Fibroblast of mammary gland (primary cell): ENCODE results near the gene ZSCAN9.

ENCODE experiments used
- DNase-seq: peaks from one replicate; pipeline ENCODE4 v3.0.0-alpha.2; 2010; ENCODE audit warnings: low read depth
- H3K4me3 ChIP-seq: 2 replicates; pipeline ENCODE4 v1.5.1; 2011; ENCODE audit warnings: low read depth, mild to moderate bottlenecking, low read length, moderate library complexity; ENCODE audit not compliant: control insufficient read depth
- CTCF ChIP-seq: conservative IDR thresholded peaks from 2 replicates; pipeline ENCODE4 v1.5.1; 2011; ENCODE audit warnings: low read depth, low read length, inconsistent platforms; ENCODE audit not compliant: control insufficient read depth, insufficient read depth

Gene ZSCAN9

GRCh38 chr6:28266563-28266961, 41.5 kb downstream of the ZSCAN9 start:
- H3K4me3 ChIP-seq, result peak overlapping the region; percentile 81
- no peak for DNase-seq
- no peak for TF ChIP-seq CTCF

GRCh38 chr6:28266962-28267694, 42.1 kb downstream of the ZSCAN9 start, which contains the start of gene ZSCAN26:
Gene ZSCAN26, plus strand, starts transcription at chr6:28267143. Its CDS starts 4,777 bp downstream, at chr6:28271920.
- DNase-seq, result peak; percentile 91
- TF ChIP-seq CTCF, result no peak
- H3K4me3 ChIP-seq, result peak within 1 kb of the TSS; percentile 81

- DNase-seq, result no peak
- H3K4me3 ChIP-seq, result peak overlapping the region; percentile 81
- TF ChIP-seq CTCF, result no peak
Measured at GRCh38 chr6:28267695-28268059, 42.6 kb downstream of the ZSCAN9 start.

- no peak for TF ChIP-seq CTCF
- no peak overlapping the region for H3K4me3 ChIP-seq
- peak; percentile 95 for DNase-seq
Measured at GRCh38 chr6:28269492-28269891, 44.4 kb downstream of the ZSCAN9 start.

- DNase-seq, result no peak
- no peak for TF ChIP-seq CTCF
- H3K4me3 ChIP-seq, result no peak overlapping the region
Measured at GRCh38 chr6:28274888-28275287, 49.8 kb downstream of the ZSCAN9 start.

GRCh38 chr6:28277746-28278145, 52.7 kb downstream of the ZSCAN9 start:
- H3K4me3 ChIP-seq, result no peak overlapping the region
- no peak for TF ChIP-seq CTCF
- DNase-seq, result no peak
